ENCODE results near the gene EBI3. TPM values are rescaled to one million over a fixed set of nuclear protein-coding genes. Genes with fewer than 3 reads are reported as not detected.

The EBI3 gene
- total RNA-seq, 2 experiments from 2014 or later, result 7.2 to 7.3 TPM

DNA sequence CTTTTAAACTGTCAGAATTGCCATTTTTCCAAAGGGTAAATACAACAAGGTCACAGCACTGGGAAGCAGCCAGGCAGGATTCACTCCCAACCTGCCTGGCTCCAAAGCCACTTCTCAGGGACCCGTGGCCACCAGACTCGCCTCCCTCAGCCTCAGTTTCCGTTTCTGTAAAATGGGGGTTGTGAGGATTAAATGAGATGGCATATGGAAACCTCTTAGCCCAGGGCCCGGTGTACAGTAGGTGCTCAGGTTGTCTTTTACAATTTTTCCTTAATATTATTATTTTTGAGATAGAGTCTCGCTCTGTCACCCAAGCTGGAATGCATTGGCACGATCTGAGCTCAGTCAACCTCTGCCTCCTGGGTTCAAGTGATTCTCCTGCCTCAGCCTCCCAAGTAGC is 27.7 kb downstream of the EBI3 start:
- H3K4me1 Mint-ChIP-seq (ENCODE audit: low read depth), result no peaks in the 10 kb centered on the region
- H3K27me3 Mint-ChIP-seq, result no peaks in the 10 kb centered on the region
- intact Hi-C loops (cut with micrococcal nuclease), result no loop called here
- ATAC-seq (no peak), DNase-seq (no peak)
- POLR2A ChIA-PET, result interaction anchor here (0.9 kb wide), 1 partner anchor 10 kb away, joined by 4 read pairs; no protein-coding TSS in a partner anchor
- CTCF ChIA-PET, result interaction anchor here (0.8 to 2.0 kb wide), 5 partner anchors 10 to 95 kb away, joined by 3 to 8 read pairs (median 5); partner anchors contain the start of gene YJU2
- H3K4me3 Mint-ChIP-seq, result no peak overlapping the region
- TF ChIP-seq, protein P1, sequence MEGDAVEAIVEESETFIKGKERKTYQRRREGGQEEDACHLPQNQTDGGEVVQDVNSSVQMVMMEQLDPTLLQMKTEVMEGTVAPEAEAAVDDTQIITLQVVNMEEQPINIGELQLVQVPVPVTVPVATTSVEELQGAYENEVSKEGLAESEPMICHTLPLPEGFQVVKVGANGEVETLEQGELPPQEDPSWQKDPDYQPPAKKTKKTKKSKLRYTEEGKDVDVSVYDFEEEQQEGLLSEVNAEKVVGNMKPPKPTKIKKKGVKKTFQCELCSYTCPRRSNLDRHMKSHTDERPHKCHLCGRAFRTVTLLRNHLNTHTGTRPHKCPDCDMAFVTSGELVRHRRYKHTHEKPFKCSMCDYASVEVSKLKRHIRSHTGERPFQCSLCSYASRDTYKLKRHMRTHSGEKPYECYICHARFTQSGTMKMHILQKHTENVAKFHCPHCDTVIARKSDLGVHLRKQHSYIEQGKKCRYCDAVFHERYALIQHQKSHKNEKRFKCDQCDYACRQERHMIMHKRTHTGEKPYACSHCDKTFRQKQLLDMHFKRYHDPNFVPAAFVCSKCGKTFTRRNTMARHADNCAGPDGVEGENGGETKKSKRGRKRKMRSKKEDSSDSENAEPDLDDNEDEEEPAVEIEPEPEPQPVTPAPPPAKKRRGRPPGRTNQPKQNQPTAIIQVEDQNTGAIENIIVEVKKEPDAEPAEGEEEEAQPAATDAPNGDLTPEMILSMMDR (IDR thresholded peaks at IDR 0.05), result no peak
- peaks cover 54% of the 10 kb centered on the region for H3K36me3 Mint-ChIP-seq (ENCODE audit: low read depth)
- no peaks in the 10 kb centered on the region for H3K9me3 Mint-ChIP-seq
- no peak overlapping the region for H3K27ac Mint-ChIP-seq

- ATAC-seq, result no peak
- H3K9me3 Mint-ChIP-seq, result no peaks in the 10 kb centered on the region
Observed at GRCh38 chr19:4258181-4258580, 28.9 kb downstream of the EBI3 start.

DNA sequence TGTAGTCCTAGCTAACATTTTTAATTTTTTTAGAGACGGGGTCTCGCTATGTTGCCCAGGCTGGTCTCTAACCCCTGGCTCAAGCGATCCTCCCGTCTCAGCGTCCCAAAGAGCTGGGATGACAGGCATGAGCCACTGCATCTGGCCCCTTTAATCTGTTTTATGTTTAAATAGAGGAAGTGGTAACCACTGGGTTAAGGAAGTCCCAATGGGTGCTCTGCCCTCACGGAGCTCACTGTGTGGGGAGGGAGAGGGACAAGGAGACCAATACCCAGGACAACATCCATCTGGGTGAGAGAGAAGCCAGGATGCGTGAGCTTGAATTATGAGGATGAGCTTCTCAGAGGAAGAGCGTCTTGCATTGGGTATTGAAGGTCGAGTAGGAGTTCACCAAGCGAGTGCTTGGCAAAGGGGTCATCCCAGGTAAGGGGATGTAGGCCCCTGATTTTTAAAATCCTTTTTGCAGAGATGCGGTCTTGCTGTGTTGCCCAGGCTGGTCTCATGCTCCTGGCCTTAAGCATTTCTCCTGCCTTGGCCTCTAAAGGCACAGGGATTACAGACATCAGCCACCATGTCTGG is 31.4 kb downstream of the EBI3 start:
- DNase-seq (no peak), ATAC-seq (no peak)
- Mint-ChIP-seq H3K4me1 (ENCODE audit: low read depth) (peaks cover 12% of the 10 kb centered on the region), H3K9me3 (no peaks in the 10 kb centered on the region), H3K36me3 (ENCODE audit: low read depth) (peaks cover 46% of the 10 kb centered on the region), H3K4me3 (no peak overlapping the region), H3K27ac (no peak overlapping the region), H3K27me3 (no peaks in the 10 kb centered on the region)
- intact Hi-C loops (cut with micrococcal nuclease), result no loop called here
- TF ChIP-seq, protein P1 (IDR thresholded peaks at IDR 0.05), result no peak
- POLR2A ChIA-PET, result interaction anchor here (0.9 to 1.4 kb wide), 2 partner anchors 15 to 36 kb away, joined by 3 read pairs; no protein-coding TSS in a partner anchor
- CTCF ChIA-PET, result interaction anchor here (0.8 to 1.2 kb wide), 4 partner anchors 27 to 141 kb away, joined by 3 to 4 read pairs (median 3); partner anchors contain the start of gene SH3GL1

More at GRCh38 chr19:4258181-4258580, 28.9 kb downstream of the EBI3 start:
- intact Hi-C loops (cut with micrococcal nuclease), result no loop called here
- H3K36me3 Mint-ChIP-seq (ENCODE audit: low read depth), result peaks cover 52% of the 10 kb centered on the region
- POLR2A ChIA-PET, result interaction anchor here (1.3 kb wide), 1 partner anchor 9 kb away, joined by 3 read pairs; no protein-coding TSS in a partner anchor
- no peaks in the 10 kb centered on the region for H3K4me1 Mint-ChIP-seq (ENCODE audit: low read depth)
- CTCF ChIA-PET, result interaction anchor here (2.1 kb wide), 1 partner anchor 9 kb away, joined by 7 read pairs; no protein-coding TSS in a partner anchor
- no peak overlapping the region for H3K4me3 Mint-ChIP-seq
- H3K27ac Mint-ChIP-seq, result no peak overlapping the region
- no peaks in the 10 kb centered on the region for H3K27me3 Mint-ChIP-seq
- TF ChIP-seq, protein P1 (IDR thresholded peaks at IDR 0.05), result no peak
- no peak for DNase-seq

DNA sequence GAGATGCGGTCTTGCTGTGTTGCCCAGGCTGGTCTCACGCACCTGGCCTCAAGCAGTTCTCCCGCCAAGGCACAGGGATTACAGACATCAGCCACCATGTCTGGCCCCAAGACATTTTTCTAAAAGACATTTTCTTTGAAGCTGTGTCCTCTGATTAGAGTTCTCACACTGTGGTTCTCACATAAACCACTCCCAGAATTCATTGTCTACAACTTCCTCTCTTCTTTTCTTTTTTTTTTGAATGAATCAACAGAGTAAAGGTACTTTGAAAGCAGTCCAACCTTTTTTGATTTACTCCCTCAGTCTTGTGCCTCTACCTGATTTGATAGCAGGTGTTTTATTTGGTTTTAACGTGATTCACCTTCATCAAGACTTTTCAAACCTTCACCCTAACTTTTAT is 35.5 kb downstream of the EBI3 start:
- intact Hi-C loops (cut with micrococcal nuclease), result loop anchor here (5.0 kb wide), 1 partner anchor 87 kb away; no protein-coding TSS in a partner anchor
- Mint-ChIP-seq H3K9me3 (no peaks in the 10 kb centered on the region), H3K27me3 (no peaks in the 10 kb centered on the region), H3K4me1 (ENCODE audit: low read depth) (peaks cover 19% of the 10 kb centered on the region), H3K36me3 (ENCODE audit: low read depth) (peaks cover 51% of the 10 kb centered on the region), H3K27ac (peak overlapping the region; percentile 85), H3K4me3 (no peak overlapping the region)
- CTCF ChIA-PET, result interaction anchor here (0.6 to 7.1 kb wide), 3 partner anchors 55 to 136 kb away, joined by 3 to 84 read pairs (median 3); no protein-coding TSS in a partner anchor
- POLR2A ChIA-PET, result interaction anchor here (1.1 kb wide), 1 partner anchor 80 kb away, joined by 3 read pairs; no protein-coding TSS in a partner anchor
- TF ChIP-seq, protein P1 (IDR thresholded peaks at IDR 0.05), result no peak
- ATAC-seq (peak; percentile 35), DNase-seq (no peak)

Measured in activated CD8-positive, alpha-beta T cell treated with anti-CD3 and anti-CD28 coated beads for 36 hours (primary cell).